Measurements from ENCODE around the gene CNDP1.

CNDP1 gene

GRCh38 chr18:74608681-74609080, 74.4 kb downstream of the CNDP1 start:
- CTCF ChIA-PET = no interaction called here
- POLR2A ChIA-PET = no interaction called here

GRCh38 chr18:74609535-74609934, 75.2 kb downstream of the CNDP1 start:
- Histone ChIP-seq H3K4me1 (ENCODE audit: control extremely low read depth in 1 of 4, control insufficient read depth in 4 of 4, insufficient read depth in 4 of 4, low read length in 3 of 4) (no peaks in the 10 kb centered on the region), H3K36me3 (ENCODE audit: control insufficient read depth in 4 of 4, insufficient read depth in 4 of 4, low read length in 3 of 4) (no peaks in the 10 kb centered on the region), H3K27me3 (replicated peaks in 2 of 5; ENCODE audit: control insufficient read depth in 4 of 5, insufficient read depth in 5 of 5, low read length in 4 of 5) (no peaks in the 10 kb centered on the region), H3K27ac (ENCODE audit: insufficient read depth in 1 of 2, low read depth in 1 of 2, low read length in 2 of 2, poor library complexity in 1 of 2, severe bottlenecking in 2 of 2) (no peak overlapping the region), H3K4me3 (ENCODE audit: control insufficient read depth in 1 of 7, extremely low read depth in 1 of 7, insufficient read depth in 4 of 7, low read depth in 2 of 7, low read length in 6 of 7) (no peak overlapping the region), H3K9me3 (ENCODE audit: control extremely low read depth in 1 of 5, control insufficient read depth in 4 of 5, insufficient read depth in 2 of 5, low read depth in 1 of 5, low read length in 4 of 5) (no peaks in the 10 kb centered on the region)
- no peak for DNase-seq
- 100% methylated on average over 3 of the region's 3 CpGs for WGBS (ENCODE audit: insufficient coverage)
- POLR2A ChIA-PET = no interaction called here
- CTCF ChIA-PET = interaction anchor here (0.7 to 1.4 kb wide), 3 partner anchors 14 to 34 kb away, joined by 3 read pairs; no protein-coding TSS in a partner anchor

More at GRCh38 chr18:74608681-74609080, 74.4 kb downstream of the CNDP1 start:
- Histone ChIP-seq H3K4me3 (ENCODE audit: control insufficient read depth in 1 of 7, extremely low read depth in 1 of 7, insufficient read depth in 4 of 7, low read depth in 2 of 7, low read length in 6 of 7) (no peak overlapping the region), H3K27me3 (replicated peaks in 2 of 5; ENCODE audit: control insufficient read depth in 4 of 5, insufficient read depth in 5 of 5, low read length in 4 of 5) (no peaks in the 10 kb centered on the region), H3K36me3 (ENCODE audit: control insufficient read depth in 4 of 4, insufficient read depth in 4 of 4, low read length in 3 of 4) (no peaks in the 10 kb centered on the region), H3K27ac (ENCODE audit: insufficient read depth in 1 of 2, low read depth in 1 of 2, low read length in 2 of 2, poor library complexity in 1 of 2, severe bottlenecking in 2 of 2) (no peak overlapping the region), H3K9me3 (ENCODE audit: control extremely low read depth in 1 of 5, control insufficient read depth in 4 of 5, insufficient read depth in 2 of 5, low read depth in 1 of 5, low read length in 4 of 5) (no peaks in the 10 kb centered on the region), H3K4me1 (ENCODE audit: control extremely low read depth in 1 of 4, control insufficient read depth in 4 of 4, insufficient read depth in 4 of 4, low read length in 3 of 4) (no peaks in the 10 kb centered on the region)
- no peak for DNase-seq
- WGBS (ENCODE audit: insufficient coverage) = 100% methylated on average over 2 of the region's 2 CpGs

GRCh38 chr18:74610051-74610615, 75.8 kb downstream of the CNDP1 start:
- ChIA-PET CTCF (interaction anchor here (0.7 to 1.4 kb wide), 3 partner anchors 14 to 33 kb away, joined by 3 read pairs; no protein-coding TSS in a partner anchor), POLR2A (no interaction called here)
- H3K4me3 ChIP-seq (ENCODE audit: control insufficient read depth in 1 of 7, extremely low read depth in 1 of 7, insufficient read depth in 4 of 7, low read depth in 2 of 7, low read length in 6 of 7) = no peak overlapping the region
- no peaks in the 10 kb centered on the region for H3K4me1 ChIP-seq (ENCODE audit: control extremely low read depth in 1 of 4, control insufficient read depth in 4 of 4, insufficient read depth in 4 of 4, low read length in 3 of 4)
- peaks cover 0 to 4% (median 0%) of the 10 kb centered on the region in 5 experiments for H3K9me3 ChIP-seq (ENCODE audit: control extremely low read depth in 1 of 5, control insufficient read depth in 4 of 5, insufficient read depth in 2 of 5, low read depth in 1 of 5, low read length in 4 of 5)
- DNase-seq = no peak
- H3K27me3 ChIP-seq (replicated peaks in 2 of 5; ENCODE audit: control insufficient read depth in 4 of 5, insufficient read depth in 5 of 5, low read length in 4 of 5) = no peaks in the 10 kb centered on the region
- H3K36me3 ChIP-seq (ENCODE audit: control insufficient read depth in 4 of 4, insufficient read depth in 4 of 4, low read length in 3 of 4) = no peaks in the 10 kb centered on the region
- no peak overlapping the region for H3K27ac ChIP-seq (ENCODE audit: insufficient read depth in 1 of 2, low read depth in 1 of 2, low read length in 2 of 2, poor library complexity in 1 of 2, severe bottlenecking in 2 of 2)
- 100% methylated on average over 1 of the region's 7 CpGs for WGBS (ENCODE audit: insufficient coverage)

- Histone ChIP-seq H3K27ac (ENCODE audit: insufficient read depth in 1 of 2, low read depth in 1 of 2, low read length in 2 of 2, poor library complexity in 1 of 2, severe bottlenecking in 2 of 2) (no peak overlapping the region), H3K27me3 (replicated peaks in 2 of 5; ENCODE audit: control insufficient read depth in 4 of 5, insufficient read depth in 5 of 5, low read length in 4 of 5) (no peaks in the 10 kb centered on the region), H3K4me3 (ENCODE audit: control insufficient read depth in 1 of 7, extremely low read depth in 1 of 7, insufficient read depth in 4 of 7, low read depth in 2 of 7, low read length in 6 of 7) (no peak overlapping the region), H3K4me1 (ENCODE audit: control extremely low read depth in 1 of 4, control insufficient read depth in 4 of 4, insufficient read depth in 4 of 4, low read length in 3 of 4) (no peaks in the 10 kb centered on the region), H3K9me3 (ENCODE audit: control extremely low read depth in 1 of 5, control insufficient read depth in 4 of 5, insufficient read depth in 2 of 5, low read depth in 1 of 5, low read length in 4 of 5) (peaks cover 0 to 4% (median 0%) of the 10 kb centered on the region in 5 experiments), H3K36me3 (ENCODE audit: control insufficient read depth in 4 of 4, insufficient read depth in 4 of 4, low read length in 3 of 4) (no peaks in the 10 kb centered on the region)
- POLR2A ChIA-PET = no interaction called here
- CTCF ChIA-PET = no interaction called here
- no peak for DNase-seq
- no CpG with 5 or more reads among the region's 1 CpG for WGBS (ENCODE audit: insufficient coverage)
Observed at GRCh38 chr18:74610860-74611259, 76.6 kb downstream of the CNDP1 start.

GRCh38 chr18:74611765-74612164, 77.5 kb downstream of the CNDP1 start:
- 100% methylated on average over 3 of the region's 4 CpGs for WGBS (ENCODE audit: insufficient coverage)
- H3K9me3 ChIP-seq (ENCODE audit: control extremely low read depth in 1 of 5, control insufficient read depth in 4 of 5, insufficient read depth in 2 of 5, low read depth in 1 of 5, low read length in 4 of 5) = peaks cover 0 to 4% (median 0%) of the 10 kb centered on the region in 5 experiments
- no peaks in the 10 kb centered on the region for H3K36me3 ChIP-seq (ENCODE audit: control insufficient read depth in 4 of 4, insufficient read depth in 4 of 4, low read length in 3 of 4)
- ChIA-PET CTCF (no interaction called here), POLR2A (no interaction called here)
- H3K4me3 ChIP-seq (ENCODE audit: control insufficient read depth in 1 of 7, extremely low read depth in 1 of 7, insufficient read depth in 4 of 7, low read depth in 2 of 7, low read length in 6 of 7) = no peak overlapping the region
- no peak overlapping the region for H3K27ac ChIP-seq (ENCODE audit: insufficient read depth in 1 of 2, low read depth in 1 of 2, low read length in 2 of 2, poor library complexity in 1 of 2, severe bottlenecking in 2 of 2)
- no peaks in the 10 kb centered on the region for H3K27me3 ChIP-seq (replicated peaks in 2 of 5; ENCODE audit: control insufficient read depth in 4 of 5, insufficient read depth in 5 of 5, low read length in 4 of 5)
- DNase-seq = no peak
- H3K4me1 ChIP-seq (ENCODE audit: control extremely low read depth in 1 of 4, control insufficient read depth in 4 of 4, insufficient read depth in 4 of 4, low read length in 3 of 4) = no peaks in the 10 kb centered on the region

GRCh38 chr18:74613381-74613780, 79.1 kb downstream of the CNDP1 start:
- peaks cover 0 to 4% (median 0%) of the 10 kb centered on the region in 5 experiments for H3K9me3 ChIP-seq (ENCODE audit: control extremely low read depth in 1 of 5, control insufficient read depth in 4 of 5, insufficient read depth in 2 of 5, low read depth in 1 of 5, low read length in 4 of 5)
- H3K36me3 ChIP-seq (ENCODE audit: control insufficient read depth in 4 of 4, insufficient read depth in 4 of 4, low read length in 3 of 4) = no peaks in the 10 kb centered on the region
- H3K27me3 ChIP-seq (replicated peaks in 2 of 5; ENCODE audit: control insufficient read depth in 4 of 5, insufficient read depth in 5 of 5, low read length in 4 of 5) = no peaks in the 10 kb centered on the region
- ChIA-PET POLR2A (no interaction called here), CTCF (no interaction called here)
- 100% methylated on average over 1 of the region's 1 CpG for WGBS (ENCODE audit: insufficient coverage)
- no peak overlapping the region for H3K27ac ChIP-seq (ENCODE audit: insufficient read depth in 1 of 2, low read depth in 1 of 2, low read length in 2 of 2, poor library complexity in 1 of 2, severe bottlenecking in 2 of 2)
- H3K4me3 ChIP-seq (ENCODE audit: control insufficient read depth in 1 of 7, extremely low read depth in 1 of 7, insufficient read depth in 4 of 7, low read depth in 2 of 7, low read length in 6 of 7) = no peak overlapping the region
- H3K4me1 ChIP-seq (ENCODE audit: control extremely low read depth in 1 of 4, control insufficient read depth in 4 of 4, insufficient read depth in 4 of 4, low read length in 3 of 4) = no peaks in the 10 kb centered on the region
- no peak for DNase-seq

- ChIA-PET CTCF (interaction anchor here (1.9 kb wide), 1 partner anchor 10 kb away, joined by 6 read pairs; no protein-coding TSS in a partner anchor), POLR2A (no interaction called here)
- WGBS (ENCODE audit: insufficient coverage) = 40% methylated on average over 5 of the region's 7 CpGs
Observed at GRCh38 chr18:74616494-74616893, 82.2 kb downstream of the CNDP1 start.

More at GRCh38 chr18:74616494-74616893, 82.2 kb downstream of the CNDP1 start:
- DNase-seq = no peak
- Histone ChIP-seq H3K27me3 (replicated peaks in 2 of 5; ENCODE audit: control insufficient read depth in 4 of 5, insufficient read depth in 5 of 5, low read length in 4 of 5) (no peaks in the 10 kb centered on the region), H3K27ac (ENCODE audit: insufficient read depth in 1 of 2, low read depth in 1 of 2, low read length in 2 of 2, poor library complexity in 1 of 2, severe bottlenecking in 2 of 2) (no peak overlapping the region), H3K4me3 (ENCODE audit: control insufficient read depth in 1 of 7, extremely low read depth in 1 of 7, insufficient read depth in 4 of 7, low read depth in 2 of 7, low read length in 6 of 7) (no peak overlapping the region), H3K9me3 (ENCODE audit: control extremely low read depth in 1 of 5, control insufficient read depth in 4 of 5, insufficient read depth in 2 of 5, low read depth in 1 of 5, low read length in 4 of 5) (peaks cover 0 to 4% (median 0%) of the 10 kb centered on the region in 5 experiments), H3K4me1 (ENCODE audit: control extremely low read depth in 1 of 4, control insufficient read depth in 4 of 4, insufficient read depth in 4 of 4, low read length in 3 of 4) (peaks cover 0 to 5% (median 3%) of the 10 kb centered on the region in 4 experiments), H3K36me3 (ENCODE audit: control insufficient read depth in 4 of 4, insufficient read depth in 4 of 4, low read length in 3 of 4) (no peaks in the 10 kb centered on the region)
